ENCODE results near the gene LILRA5.

GRCh38 chr19:54307389-54308020 lies 5.5 kb downstream of the LILRA5 start:
- TF ChIP-seq POLR2A (IDR thresholded peaks at IDR 0.05) (no peak), CTCF (IDR thresholded peaks at IDR 0.05) (no peak)
